Measurements from ENCODE around the gene ADCY10.
"Not testable (repeated sequence)": the region's sequence is repeated elsewhere in the genome, so short reads cannot be mapped to it uniquely, and the experiment has no call there.

ADCY10 gene

GRCh38 chr1:167856711-167857418 lies 57.1 kb downstream of the ADCY10 start:
- no peak for DNase-seq

DNA sequence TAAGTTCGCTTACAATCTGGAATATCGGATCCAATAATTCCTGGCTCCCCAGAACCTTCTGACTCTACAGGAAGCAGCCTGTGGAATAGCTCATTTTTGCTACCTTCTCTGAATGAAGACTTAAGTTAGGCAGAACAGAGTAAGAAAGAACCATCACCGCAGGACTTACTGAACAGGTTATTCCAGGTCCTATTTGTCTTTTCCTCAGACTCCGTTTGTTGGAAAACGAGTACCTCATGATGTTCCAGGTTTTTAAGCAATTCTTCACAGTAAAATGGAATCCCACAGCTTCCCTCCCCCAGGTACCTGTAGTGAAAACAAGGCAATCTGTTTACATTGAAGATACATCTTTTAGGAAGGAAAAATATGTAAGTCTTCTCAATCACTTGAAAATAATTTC lies 59.8 kb downstream of the ADCY10 start:
- DNase-seq: no peak

GRCh38 chr1:167849666-167850065 lies 64.3 kb downstream of the ADCY10 start:
- no peak for DNase-seq

DNA sequence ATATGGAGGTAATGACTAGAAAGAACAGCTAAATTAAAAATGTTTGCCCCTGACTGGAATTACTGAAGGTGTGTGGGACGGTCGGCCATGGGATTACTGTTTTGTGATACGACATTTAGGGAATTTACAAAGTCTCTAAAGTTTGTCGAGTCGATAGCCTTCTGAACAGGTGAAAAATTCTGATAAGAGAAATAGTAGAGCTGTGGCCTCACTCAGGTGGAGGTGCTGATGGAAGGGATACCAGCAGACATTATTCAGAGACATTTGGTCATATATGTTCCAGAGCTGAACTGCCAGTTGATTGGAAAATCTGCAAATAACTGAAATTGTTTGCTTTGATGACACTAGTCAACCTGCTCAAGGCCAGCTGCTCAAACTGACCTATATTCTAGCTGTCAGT lies 71.1 kb downstream of the ADCY10 start:
- no peak for DNase-seq

- no peak for DNase-seq
Observed at GRCh38 chr1:167841530-167841929, 72.4 kb downstream of the ADCY10 start.

DNA sequence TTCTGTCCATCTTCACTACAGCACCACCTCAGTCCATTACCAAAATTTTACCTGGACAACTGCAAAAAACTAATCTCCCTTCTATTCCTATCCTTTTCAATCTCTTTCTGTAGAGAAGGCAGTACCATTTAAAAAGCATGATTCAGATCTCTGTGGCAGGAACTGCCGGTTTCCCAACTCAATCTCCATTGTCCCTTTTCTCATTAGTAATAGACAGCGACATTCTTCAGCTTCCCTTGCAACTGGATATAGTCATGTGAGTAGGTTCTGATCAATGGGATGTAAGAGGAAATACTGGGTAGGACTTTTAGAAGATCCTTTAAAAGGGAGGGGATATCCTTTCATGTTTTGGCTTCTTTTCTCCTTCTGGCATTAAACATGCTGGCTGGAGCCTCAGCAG lies 74.9 kb downstream of the ADCY10 start:
- DNase-seq: no peak

GRCh38 chr1:167837326-167837725 lies 76.6 kb downstream of the ADCY10 start:
- no peak for DNase-seq

- no peak for DNase-seq
Observed at GRCh38 chr1:167836197-167836596, 77.7 kb downstream of the ADCY10 start.

- DNase-seq: no peak
Observed at GRCh38 chr1:167833904-167834303, 80.0 kb downstream of the ADCY10 start.

- no peak for DNase-seq
Observed at GRCh38 chr1:167832693-167833092, 81.2 kb downstream of the ADCY10 start.

- DNase-seq: not testable (repeated sequence)
Observed at GRCh38 chr1:167830668-167831067, 83.3 kb downstream of the ADCY10 start.

DNA sequence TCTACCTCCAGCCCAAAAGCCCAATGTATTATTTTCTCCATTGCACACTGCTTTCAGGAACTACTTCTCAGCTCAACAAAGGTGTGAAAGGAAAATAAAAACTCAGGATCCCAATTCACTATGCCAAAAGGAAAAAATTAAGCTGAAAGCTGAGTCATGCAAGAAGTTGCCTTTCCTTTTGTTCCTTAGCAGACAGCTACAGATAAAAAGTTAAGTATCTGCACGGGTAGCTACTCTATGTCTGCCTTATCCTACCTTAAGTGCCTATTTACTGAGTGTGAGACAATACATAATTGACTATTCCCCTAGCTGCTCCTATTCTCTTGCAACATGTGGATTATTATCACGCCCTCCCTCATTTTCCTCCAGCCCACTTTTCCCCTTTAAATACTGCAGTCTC lies 84.1 kb downstream of the ADCY10 start:
- DNase-seq: no peak

- no peak for DNase-seq
Observed at GRCh38 chr1:167826127-167826526, 87.8 kb downstream of the ADCY10 start.

GRCh38 chr1:167825419-167826079 lies 88.4 kb downstream of the ADCY10 start:
- no peak for DNase-seq

- DNase-seq: no peak
Observed at GRCh38 chr1:167824163-167824794, 89.7 kb downstream of the ADCY10 start.

DNA sequence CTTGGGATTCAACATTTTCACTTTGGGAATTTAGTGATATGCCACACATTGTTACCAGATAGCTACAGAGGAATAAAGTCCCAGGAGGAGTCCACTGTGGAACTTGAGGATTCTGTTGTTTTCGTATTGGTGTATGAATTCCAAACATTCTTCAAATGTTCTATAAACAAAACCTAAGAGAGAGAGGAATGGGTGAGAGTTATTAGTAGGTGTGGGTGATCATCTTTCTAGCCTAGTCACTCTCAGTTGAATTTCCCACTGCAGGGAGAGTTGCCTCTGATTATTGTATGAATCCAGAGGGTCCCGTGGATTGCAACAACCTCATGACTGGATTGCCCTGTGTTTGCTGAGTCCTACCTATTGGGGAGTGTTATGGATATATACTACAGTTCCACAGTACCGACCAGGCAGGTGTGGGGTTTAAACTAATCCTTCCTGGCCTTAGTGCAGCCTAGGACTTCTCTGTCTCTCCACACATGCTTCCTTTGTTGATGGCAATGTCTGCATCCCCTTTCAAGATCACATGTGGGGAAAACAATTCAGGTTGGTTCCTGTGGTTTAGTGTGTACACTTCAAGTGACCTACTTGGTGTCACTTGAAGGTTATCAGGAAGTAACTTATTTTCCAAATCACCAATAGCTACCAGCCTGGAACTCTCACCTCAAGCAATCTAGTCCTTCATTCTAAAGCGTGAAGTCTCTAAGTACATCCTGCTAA lies 91.8 kb downstream of the ADCY10 start:
- no peak for DNase-seq

- DNase-seq: no peak
Observed at GRCh38 chr1:167821356-167821685, 92.6 kb downstream of the ADCY10 start.

DNA sequence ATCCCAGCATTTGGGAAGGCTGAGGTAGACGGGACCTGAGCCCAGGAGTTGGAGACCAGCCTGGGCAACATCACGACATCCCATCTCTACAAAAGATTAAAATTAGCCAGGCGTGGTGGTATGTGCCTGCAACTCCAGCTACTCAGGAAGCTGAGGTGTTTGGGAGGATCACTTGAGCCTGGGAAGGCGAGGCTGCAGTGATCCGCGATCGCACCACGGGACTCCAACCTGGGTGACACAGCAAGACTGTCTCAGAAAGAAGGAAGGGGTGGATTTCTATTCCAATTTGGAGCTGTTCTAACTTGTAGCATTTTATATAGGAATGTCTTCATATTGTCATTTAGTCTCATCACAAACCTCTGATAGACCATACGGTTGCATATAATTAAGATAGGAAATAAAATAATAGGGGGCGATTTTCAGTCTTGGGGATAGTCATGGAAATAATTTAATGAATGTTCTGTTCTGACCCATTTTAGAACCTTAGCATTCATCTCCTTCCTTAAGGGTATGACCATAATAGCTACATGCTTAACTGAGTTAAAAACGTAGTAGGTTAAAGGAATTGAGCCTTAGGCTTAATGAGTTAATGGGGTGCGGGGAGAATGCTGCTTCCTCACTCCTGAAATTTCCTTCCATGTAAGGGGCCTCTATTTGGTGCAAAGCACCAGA lies 93.1 kb downstream of the ADCY10 start:
- no peak for DNase-seq

- peak; percentile 24 for DNase-seq
Observed at GRCh38 chr1:167819849-167820683, 93.9 kb downstream of the ADCY10 start.

DNA sequence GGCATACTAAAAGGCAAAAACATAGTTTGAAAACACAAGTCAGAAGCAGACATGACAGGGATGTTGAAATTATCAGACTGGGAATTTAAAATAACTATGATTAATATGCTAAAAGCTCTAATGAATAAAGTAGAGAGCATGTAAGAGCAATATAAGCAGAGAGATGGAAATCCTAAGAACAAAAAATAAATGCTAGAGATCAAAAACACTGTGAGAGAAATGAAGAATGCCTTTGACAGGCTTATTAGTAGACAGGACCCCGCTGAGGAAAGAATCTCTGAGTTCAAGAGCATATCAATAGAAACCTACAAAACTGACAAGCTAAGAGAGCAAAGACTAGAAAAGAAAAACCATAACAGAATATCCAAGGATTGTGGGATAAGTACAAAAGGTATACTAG lies 98.3 kb downstream of the ADCY10 start:
- no peak for DNase-seq

GRCh38 chr1:167812972-167813371 lies 101.0 kb downstream of the ADCY10 start:
- no peak for DNase-seq

- DNase-seq: no peak
Observed at GRCh38 chr1:167808690-167809089, 105.2 kb downstream of the ADCY10 start.
